GM10266 (cell line): Measurements from ENCODE around the gene DBNL.

Experiments used
- DNase-seq: peaks from one replicate; pipeline ENCODE4 v3.0.0; 2012; ENCODE audit errors: extremely low spot score
- CTCF ChIP-seq: IDR thresholded peaks from 2 replicates; pipeline ENCODE4 v1.5.1; 2012; ENCODE audit warnings: mild to moderate bottlenecking, low read depth; ENCODE audit not compliant: control insufficient read depth, insufficient read depth; ENCODE audit errors: missing control alignments

The DBNL gene

GRCh38 chr7:44083796-44084195 lies 39.3 kb downstream of the DBNL start:
- DNase-seq: no peak
- no peak for TF ChIP-seq CTCF

DNA sequence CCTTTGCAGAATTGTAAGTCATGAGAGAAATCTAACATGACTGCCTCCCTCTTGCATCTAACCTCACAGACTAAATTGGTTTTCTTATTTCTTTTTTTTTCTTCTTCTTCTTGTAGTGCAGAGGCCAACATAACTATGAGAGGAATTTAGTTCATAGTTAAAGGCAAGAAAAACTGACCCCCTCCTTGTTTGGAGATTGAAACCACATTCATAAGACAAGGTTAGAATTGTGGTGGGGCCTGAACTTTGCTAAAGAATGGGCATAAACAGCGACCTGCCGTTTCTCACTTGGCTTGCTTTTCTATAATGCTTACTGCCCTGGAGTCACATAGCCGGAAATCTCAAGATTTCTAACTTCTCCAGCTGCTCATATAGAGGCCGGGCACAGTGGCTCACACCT lies 40.2 kb downstream of the DBNL start:
- TF ChIP-seq CTCF: no peak
- DNase-seq: no peak

DNA sequence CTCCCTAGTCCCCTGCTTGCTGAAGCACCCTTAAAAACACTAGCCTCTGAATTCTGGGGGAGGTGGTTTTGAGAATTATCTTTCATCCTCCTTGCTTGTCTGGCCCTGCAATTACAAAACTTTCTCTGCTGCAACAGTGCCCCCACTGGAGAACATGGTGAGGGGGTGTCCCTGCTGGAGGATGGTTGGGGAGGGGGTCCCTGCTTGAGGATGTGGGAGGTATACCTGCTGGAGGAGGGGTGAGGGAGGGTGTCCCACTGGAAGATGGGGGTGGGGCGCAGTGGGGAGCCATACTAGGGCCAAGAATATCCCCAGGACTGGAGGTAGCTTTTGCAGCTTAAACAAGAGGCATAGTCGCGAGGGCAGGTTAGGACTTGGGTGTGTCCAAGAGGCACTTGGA lies 41.0 kb downstream of the DBNL start:
- TF ChIP-seq CTCF: no peak

DNA sequence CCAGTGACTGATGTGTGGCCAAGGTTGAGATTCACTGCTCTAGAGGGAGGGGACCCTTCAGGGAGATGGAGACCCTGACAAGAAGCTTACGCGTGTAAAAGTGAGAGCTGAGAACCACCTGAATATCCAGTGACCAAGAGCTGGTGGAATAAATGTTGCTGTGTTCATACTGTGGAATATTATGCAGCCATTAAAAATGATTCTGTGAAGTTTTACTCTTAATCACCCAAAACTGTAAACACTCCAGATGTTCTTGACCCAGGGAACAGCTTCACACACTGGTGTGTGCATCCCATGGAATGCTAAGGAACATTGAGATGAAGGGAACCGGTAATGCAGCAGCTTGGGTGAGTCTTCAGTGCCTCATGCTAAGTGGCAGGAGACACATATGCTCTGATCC lies 42.1 kb downstream of the DBNL start:
- no peak for DNase-seq
- no peak for TF ChIP-seq CTCF

More for the DNA sequence above, 41.0 kb downstream of the DBNL start:
- no peak for DNase-seq

GRCh38 chr7:44087911-44088838 lies 43.7 kb downstream of the DBNL start:
- no peak for DNase-seq
- no peak for TF ChIP-seq CTCF

DNA sequence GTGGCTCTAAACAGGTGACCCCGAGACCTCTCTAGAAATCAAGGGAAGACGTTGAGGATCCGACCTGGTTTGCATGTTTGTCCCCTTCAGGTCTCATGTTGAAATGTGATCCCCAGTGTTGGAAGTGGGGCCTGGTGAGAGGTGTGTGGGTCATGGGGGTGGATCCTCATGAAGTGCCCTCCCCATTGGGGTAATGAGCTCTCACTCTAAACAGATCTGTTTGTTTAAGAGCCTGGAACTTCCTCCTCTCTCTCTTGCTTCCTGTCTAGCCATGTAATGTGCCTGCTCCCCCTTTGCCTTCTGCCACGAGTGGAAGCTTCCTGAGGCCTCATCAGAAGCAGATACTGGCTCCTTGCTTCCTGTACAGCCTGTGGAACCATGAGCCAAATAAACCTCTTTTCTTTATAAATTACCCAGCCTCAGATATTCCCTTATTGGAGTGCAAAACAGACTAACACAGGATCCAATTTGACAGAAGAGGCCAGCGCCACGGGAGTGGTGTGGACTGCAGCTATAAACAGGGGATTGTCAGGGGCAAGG lies 48.7 kb downstream of the DBNL start:
- DNase-seq: no peak
- TF ChIP-seq CTCF: no peak

DNA sequence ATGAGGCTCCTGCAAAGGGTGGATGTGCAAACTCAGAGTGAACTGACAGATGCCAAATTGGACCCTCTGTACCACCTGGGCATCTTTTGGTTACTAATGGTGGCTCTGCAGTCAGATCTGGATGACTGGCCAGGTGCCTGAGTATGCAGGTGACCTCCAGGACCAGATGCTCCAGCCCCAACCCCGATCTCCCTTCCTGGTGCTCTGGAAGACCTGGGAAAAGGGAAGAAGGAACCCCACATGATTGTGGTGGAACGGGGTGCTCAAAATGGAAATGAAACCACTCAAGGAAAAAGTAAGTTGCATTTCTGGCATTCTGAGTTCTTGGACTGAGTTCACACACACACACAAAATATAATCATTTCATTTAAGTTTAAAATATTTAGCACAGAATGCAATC lies 49.9 kb downstream of the DBNL start:
- DNase-seq: no peak
- no peak for TF ChIP-seq CTCF
